Measurements from ENCODE around the gene GET3.

Gene GET3

DNA sequence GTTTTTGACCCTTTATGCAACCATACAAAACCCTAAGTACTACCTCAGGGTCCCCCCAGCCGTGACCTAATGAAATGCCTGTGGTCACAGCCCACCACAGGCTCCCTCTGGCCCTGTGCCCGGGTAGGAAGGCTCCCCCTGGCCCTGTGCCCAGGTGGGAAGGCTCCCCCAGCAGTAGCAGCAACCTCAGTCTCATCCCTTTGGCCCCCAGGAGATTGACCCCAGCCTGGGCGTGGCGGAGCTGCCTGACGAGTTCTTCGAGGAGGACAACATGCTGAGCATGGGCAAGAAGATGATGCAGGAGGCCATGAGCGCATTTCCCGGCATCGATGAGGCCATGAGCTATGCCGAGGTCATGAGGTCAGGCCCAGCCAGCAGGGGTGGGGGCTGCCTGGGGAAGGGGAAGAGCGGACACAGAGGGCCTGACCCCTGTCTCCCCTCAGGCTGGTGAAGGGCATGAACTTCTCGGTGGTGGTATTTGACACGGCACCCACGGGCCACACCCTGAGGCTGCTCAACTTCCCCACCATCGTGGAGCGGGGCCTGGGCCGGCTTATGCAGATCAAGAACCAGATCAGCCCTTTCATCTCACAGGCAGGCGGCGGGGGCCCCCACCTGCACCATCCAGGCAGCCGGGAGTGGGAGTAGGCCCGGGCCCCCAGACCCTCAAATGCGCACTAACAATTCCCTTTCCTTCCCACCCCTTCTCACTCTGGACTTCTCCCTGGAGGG is 8.0 kb downstream of the GET3 start:
- H3K27ac ChIP-seq, result no peak overlapping the region
- TF ChIP-seq, protein P1, sequence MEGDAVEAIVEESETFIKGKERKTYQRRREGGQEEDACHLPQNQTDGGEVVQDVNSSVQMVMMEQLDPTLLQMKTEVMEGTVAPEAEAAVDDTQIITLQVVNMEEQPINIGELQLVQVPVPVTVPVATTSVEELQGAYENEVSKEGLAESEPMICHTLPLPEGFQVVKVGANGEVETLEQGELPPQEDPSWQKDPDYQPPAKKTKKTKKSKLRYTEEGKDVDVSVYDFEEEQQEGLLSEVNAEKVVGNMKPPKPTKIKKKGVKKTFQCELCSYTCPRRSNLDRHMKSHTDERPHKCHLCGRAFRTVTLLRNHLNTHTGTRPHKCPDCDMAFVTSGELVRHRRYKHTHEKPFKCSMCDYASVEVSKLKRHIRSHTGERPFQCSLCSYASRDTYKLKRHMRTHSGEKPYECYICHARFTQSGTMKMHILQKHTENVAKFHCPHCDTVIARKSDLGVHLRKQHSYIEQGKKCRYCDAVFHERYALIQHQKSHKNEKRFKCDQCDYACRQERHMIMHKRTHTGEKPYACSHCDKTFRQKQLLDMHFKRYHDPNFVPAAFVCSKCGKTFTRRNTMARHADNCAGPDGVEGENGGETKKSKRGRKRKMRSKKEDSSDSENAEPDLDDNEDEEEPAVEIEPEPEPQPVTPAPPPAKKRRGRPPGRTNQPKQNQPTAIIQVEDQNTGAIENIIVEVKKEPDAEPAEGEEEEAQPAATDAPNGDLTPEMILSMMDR (conservative IDR thresholded peaks at IDR 0.05), result no peak
- TF ChIP-seq ZFX (IDR thresholded peaks at IDR 0.05), result no peak

DNA sequence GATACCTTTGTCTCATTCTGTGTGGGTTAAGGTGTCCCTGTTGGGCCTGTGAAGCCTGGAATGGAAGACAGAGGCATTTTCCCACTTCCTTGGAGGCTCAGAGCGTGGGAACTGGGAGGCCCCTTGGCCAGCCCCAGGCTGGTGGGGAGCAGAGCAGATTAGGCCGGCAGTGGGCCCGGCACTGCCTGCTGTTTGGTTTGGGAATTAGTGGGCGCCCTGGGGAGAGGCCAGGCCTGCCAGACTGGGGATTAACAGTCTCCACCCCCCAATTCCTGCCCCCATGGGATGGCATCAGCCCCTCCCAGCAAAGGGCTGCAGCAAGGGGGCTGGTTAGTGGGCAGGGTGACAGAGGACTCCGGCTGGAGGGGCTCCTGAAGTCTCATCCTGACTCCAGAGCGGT is 11.2 kb downstream of the GET3 start:
- no peak overlapping the region for H3K27ac ChIP-seq
- TF ChIP-seq ZFX (IDR thresholded peaks at IDR 0.05), result no peak

- no peak overlapping the region for H3K27ac ChIP-seq
- TF ChIP-seq ZFX (IDR thresholded peaks at IDR 0.05), result no peak
- TF ChIP-seq, protein P1 (conservative IDR thresholded peaks at IDR 0.05), result no peak
Measured at GRCh38 chr19:12749938-12750521, 12.7 kb downstream of the GET3 start.

GRCh38 chr19:12750851-12751250 is 13.6 kb downstream of the GET3 start:
- TF ChIP-seq ZFX (IDR thresholded peaks at IDR 0.05), result no peak
- TF ChIP-seq, protein P1 (conservative IDR thresholded peaks at IDR 0.05), result no peak
- no peak overlapping the region for H3K27ac ChIP-seq

GRCh38 chr19:12751635-12752034 is 14.3 kb downstream of the GET3 start, which contains the start of gene BEST2:
TSS of gene BEST2 (plus strand) at chr19:12751791. CDS start at chr19:12752593, 802 bp downstream.
- TF ChIP-seq, protein P1 (conservative IDR thresholded peaks at IDR 0.05), result no peak
- TF ChIP-seq ZFX (IDR thresholded peaks at IDR 0.05), result no peak
- no peak within 1 kb of the TSS for H3K27ac ChIP-seq

GRCh38 chr19:12752056-12752781 is 14.9 kb downstream of the GET3 start:
- H3K27ac ChIP-seq, result no peak overlapping the region
- TF ChIP-seq ZFX (IDR thresholded peaks at IDR 0.05), result no peak
- TF ChIP-seq, protein P1 (conservative IDR thresholded peaks at IDR 0.05), result no peak

DNA sequence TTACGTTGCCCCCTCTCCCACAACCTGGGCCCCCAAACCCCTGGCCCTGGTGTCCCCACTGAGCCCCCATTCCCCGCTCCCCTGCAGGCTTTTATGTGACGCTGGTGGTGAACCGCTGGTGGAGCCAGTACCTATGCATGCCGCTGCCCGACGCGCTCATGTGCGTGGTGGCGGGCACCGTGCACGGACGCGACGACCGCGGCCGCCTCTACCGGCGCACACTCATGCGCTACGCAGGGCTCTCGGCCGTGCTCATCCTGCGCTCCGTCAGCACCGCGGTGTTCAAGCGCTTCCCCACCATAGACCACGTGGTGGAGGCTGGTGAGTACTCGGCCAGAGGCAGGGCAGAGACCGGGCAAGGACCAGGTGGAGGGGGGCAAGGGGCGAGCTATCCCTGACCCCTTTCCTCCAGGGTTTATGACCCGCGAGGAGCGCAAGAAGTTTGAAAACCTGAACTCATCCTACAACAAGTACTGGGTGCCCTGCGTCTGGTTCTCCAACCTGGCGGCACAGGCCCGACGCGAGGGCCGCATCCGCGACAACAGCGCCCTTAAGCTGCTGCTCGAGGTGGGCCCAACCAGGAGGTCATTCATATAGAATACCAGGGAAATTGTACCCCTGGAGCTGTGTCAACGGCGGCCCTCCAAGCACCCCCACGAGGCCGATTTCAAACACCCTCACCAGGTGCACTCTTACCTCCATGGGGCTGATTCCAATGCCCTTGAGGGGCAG is 17.3 kb downstream of the GET3 start:
- H3K27ac ChIP-seq, result no peak overlapping the region
- TF ChIP-seq, protein P1 (conservative IDR thresholded peaks at IDR 0.05), result no peak
- no peak for TF ChIP-seq ZFX (IDR thresholded peaks at IDR 0.05)

Data from C4-2B (cell line).